Lower leg skin (tissue), 4 donors: ENCODE results near the gene PRKCSH. TPM values are rescaled to one million over a fixed set of nuclear protein-coding genes. Genes with fewer than 3 reads are reported as not detected.

Experiments
- DNase-seq, 2 donors: peaks; one replicate each; pipeline ENCODE4 v3.0.0-alpha.2; 2019; ENCODE audit warnings: low spot score in 2 of 2
- H3K4me3 ChIP-seq: fragments of 200-600 bp; sonication (generic); 2 replicates; pipeline ENCODE4 v1.5.1; 2017; ENCODE audit warnings: mild to moderate bottlenecking, low read depth; ENCODE audit not compliant: poor library complexity, severe bottlenecking
- POLR2A ChIP-seq, 2 donors: fragments of 450-650 bp; IDR thresholded peaks; one replicate each; pipeline ENCODE4 v1.6.1; 2016 to 2017; ENCODE audit warnings: antibody characterized with exemption in 2 of 2, mild to moderate bottlenecking in 1 of 2, moderate library complexity in 1 of 2
- WGBS, 2 donors: methylation state at CpG; one replicate each; pipeline ENCODE4 v1.1.5; 2018; 5-methylcytosine and 5-hydroxymethylcytosine counted together
- intact Hi-C: fragments of 100-400 bp; cut with DNase I; formaldehyde crosslinking; loops from one replicate; pipeline ENCODE4 v1.15.0; 2023; ENCODE audit warnings: low total_unique reads
- total RNA-seq, 4 donors: library from RNA; depleted of rRNA; stranded (reverse); fragments of >200 nt; gene quantifications; one replicate each; pipeline ENCODE4 v1.1.0, GENCODE V29; 2016
- TF ChIP-seq, protein P1 (sequence below), 3 donors: fragments of 450-650 bp; IDR thresholded peaks; one replicate each; pipeline ENCODE4 v1.5.1; 2016; ENCODE audit warnings: antibody characterized with exemption in 3 of 3, mild to moderate bottlenecking in 3 of 3, moderate library complexity in 2 of 3

Gene PRKCSH
- total RNA-seq, 4 donors from 2014 or later, result 121 to 189 (median 157) TPM

DNA sequence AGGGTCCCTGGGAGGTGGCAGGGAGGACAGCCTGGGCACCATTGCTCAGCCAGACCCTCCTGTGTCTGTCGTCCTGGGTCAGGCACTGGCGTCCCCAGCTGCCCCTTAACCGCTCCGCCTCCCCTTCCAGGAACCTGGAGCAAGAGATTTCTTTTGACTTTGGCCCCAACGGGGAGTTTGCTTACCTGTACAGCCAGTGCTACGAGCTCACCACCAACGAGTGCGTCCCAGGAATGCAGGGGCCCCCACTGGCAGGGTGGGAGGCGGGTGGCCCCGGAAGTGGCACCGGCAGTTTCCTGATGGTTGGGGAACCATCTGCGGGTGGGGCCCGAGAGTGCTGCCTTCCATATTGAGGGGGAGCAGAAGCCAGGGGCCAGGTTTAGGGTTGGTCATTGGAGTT is 13.0 kb downstream of the PRKCSH start:
- DNase-seq, result no peak
- TF ChIP-seq, protein P1, sequence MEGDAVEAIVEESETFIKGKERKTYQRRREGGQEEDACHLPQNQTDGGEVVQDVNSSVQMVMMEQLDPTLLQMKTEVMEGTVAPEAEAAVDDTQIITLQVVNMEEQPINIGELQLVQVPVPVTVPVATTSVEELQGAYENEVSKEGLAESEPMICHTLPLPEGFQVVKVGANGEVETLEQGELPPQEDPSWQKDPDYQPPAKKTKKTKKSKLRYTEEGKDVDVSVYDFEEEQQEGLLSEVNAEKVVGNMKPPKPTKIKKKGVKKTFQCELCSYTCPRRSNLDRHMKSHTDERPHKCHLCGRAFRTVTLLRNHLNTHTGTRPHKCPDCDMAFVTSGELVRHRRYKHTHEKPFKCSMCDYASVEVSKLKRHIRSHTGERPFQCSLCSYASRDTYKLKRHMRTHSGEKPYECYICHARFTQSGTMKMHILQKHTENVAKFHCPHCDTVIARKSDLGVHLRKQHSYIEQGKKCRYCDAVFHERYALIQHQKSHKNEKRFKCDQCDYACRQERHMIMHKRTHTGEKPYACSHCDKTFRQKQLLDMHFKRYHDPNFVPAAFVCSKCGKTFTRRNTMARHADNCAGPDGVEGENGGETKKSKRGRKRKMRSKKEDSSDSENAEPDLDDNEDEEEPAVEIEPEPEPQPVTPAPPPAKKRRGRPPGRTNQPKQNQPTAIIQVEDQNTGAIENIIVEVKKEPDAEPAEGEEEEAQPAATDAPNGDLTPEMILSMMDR (IDR thresholded peaks at IDR 0.05), result no peak
- TF ChIP-seq POLR2A (IDR thresholded peaks at IDR 0.05), result no peak
- H3K4me3 ChIP-seq, result no peak overlapping the region
- intact Hi-C loops, result no loop called here
- 84 to 88% methylated on average over 12 to 13 of the region's 13 CpGs for WGBS, 2 donors

DNA sequence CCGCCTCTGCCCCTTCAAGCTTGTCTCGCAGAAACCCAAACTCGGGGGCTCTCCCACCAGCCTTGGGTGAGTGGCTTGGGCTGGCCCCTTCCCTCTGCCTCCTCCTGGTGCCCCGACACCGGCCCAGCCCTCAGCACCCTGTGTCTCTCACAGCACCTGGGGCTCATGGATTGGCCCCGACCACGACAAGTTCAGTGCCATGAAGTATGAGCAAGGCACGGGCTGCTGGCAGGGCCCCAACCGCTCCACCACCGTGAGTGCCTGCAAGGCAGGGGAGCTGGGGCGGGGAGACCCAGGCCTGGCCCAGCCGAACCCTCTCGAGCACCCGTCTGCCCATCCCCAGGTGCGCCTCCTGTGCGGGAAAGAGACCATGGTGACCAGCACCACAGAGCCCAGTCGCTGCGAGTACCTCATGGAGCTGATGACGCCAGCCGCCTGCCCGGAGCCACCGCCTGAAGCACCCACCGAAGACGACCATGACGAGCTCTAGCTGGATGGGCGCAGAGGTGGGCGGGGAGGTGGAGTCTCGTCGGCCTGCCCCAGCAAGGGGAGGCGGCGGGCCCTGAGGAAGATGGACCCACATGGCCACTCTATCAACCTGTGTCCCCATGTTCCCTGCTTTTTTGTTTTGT is 13.6 kb downstream of the PRKCSH start:
- H3K4me3 ChIP-seq, result no peak overlapping the region
- WGBS, 2 donors, result 91 to 93% methylated on average over 31 of the region's 31 CpGs
- no peak for DNase-seq
- TF ChIP-seq, protein P1 (IDR thresholded peaks at IDR 0.05), result no peak
- no peak for TF ChIP-seq POLR2A (IDR thresholded peaks at IDR 0.05)
- intact Hi-C loops, result no loop called here

DNA sequence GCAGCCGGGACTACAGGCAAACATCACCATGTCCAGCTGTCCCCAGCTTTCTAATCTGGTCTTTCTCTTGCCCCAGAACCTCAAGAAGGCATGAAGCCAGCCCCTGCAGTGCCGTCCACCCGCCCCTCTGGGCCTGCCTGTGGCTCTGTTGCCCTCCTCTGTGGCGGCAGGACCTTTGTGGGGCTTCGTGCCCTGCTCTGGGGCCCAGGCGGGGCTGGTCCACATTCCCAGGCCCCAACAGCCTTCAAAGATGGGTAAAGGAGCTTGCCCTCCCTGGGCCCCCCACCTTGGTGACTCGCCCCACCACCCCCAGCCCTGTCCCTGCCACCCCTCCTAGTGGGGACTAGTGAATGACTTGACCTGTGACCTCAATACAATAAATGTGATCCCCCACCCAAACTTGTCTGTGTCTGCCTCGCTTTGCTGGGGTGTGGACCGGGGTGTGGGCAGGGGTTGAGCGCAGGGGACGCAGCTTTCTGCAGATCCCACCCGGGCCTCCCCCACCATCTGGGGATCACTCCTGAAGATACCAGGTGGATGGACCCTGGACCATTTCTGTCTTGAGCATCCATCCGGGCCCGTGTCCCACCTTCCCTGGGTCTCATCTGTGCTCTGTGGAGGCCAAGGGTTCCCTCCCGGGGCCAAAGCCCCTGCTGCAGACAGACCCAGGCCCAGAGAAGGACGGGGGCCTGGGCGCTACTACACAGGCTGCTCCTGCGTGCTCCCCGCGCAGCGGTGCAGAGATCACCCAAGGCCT is 15.3 kb downstream of the PRKCSH start:
- 89 to 90% methylated on average over 20 to 21 of the region's 21 CpGs for WGBS, 2 donors
- intact Hi-C loops, result no loop called here
- no peak overlapping the region for H3K4me3 ChIP-seq
- DNase-seq, result no peak
- no peak for TF ChIP-seq POLR2A (IDR thresholded peaks at IDR 0.05)
- TF ChIP-seq, protein P1 (IDR thresholded peaks at IDR 0.05), result no peak

DNA sequence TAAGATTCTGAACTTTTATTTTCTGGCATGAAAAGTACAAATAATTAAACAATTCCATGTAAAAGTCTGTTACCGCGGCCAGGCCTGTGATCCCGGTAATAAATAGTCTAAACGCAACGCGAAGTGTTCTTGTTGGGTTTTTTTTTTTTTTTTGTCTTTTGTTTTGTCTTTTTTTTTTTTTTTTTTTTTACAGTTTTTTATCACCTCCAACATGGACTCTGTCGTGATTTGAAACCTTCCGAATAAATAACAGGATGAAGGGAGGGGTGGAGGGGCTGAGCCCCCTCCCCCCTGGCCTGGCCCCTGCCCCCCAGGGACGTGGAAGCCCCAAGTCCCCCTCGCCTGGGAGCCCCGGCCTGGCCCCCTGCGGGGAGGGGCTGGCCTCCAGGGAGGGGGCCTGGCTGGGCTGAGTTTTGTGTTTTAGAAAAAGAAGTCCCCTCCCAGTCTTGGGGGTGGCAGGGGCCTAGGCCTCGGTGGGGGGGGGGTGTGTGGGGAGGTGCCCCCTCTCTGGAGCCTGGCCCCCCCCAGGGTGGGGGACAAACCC is 16.0 kb downstream of the PRKCSH start:
- H3K4me3 ChIP-seq, result no peak overlapping the region

DNA sequence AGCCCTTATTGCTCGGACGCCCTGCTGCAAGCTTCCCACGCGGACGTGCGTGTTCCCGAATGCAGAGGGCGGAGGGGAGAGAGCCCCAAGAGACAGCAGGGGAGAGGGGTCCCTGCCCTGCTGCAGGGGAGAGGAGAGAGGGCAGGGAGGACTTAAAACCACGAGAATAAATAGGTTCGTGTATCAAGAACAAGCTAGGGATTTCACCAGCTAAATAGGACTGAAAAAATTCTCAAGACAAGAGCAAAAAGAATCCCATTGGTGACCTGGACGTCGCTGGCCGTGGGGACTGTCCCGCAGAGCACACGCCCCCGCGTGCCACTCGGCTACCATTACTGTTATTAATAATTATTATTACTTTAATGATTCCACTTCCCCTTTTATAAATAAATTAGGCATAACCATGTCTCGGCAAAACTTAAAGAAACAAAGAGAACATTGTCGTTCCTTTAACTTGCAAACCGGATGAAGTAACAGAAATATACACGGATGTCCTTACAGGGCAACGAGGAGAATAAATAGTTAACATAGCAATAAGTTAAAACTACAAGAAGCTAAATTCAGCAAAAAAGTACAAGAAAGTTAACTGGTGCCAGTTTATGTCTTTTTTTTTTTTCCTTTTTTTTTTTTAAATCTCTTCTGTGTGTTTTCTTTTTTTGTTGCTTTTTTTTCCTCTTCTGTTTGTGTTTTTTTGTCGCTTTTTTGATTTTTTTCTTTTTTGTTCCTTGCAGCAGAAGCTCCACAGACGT is 16.6 kb downstream of the PRKCSH start:
- TF ChIP-seq, protein P1 (IDR thresholded peaks at IDR 0.05), result no peak
- TF ChIP-seq POLR2A (IDR thresholded peaks at IDR 0.05), result no peak
- no peak overlapping the region for H3K4me3 ChIP-seq
- 41 to 42% methylated on average over 25 of the region's 25 CpGs for WGBS, 2 donors
- intact Hi-C loops, result no loop called here
- no peak for DNase-seq

More for the DNA sequence above, 16.0 kb downstream of the PRKCSH start:
- intact Hi-C loops, result no loop called here
- TF ChIP-seq POLR2A (IDR thresholded peaks at IDR 0.05), result no peak
- TF ChIP-seq, protein P1 (IDR thresholded peaks at IDR 0.05), result no peak
- 32 to 34% methylated on average over 10 to 13 of the region's 13 CpGs for WGBS, 2 donors
- no peak for DNase-seq
